Measurements from ENCODE around the gene CALD1.

CALD1 gene

DNA sequence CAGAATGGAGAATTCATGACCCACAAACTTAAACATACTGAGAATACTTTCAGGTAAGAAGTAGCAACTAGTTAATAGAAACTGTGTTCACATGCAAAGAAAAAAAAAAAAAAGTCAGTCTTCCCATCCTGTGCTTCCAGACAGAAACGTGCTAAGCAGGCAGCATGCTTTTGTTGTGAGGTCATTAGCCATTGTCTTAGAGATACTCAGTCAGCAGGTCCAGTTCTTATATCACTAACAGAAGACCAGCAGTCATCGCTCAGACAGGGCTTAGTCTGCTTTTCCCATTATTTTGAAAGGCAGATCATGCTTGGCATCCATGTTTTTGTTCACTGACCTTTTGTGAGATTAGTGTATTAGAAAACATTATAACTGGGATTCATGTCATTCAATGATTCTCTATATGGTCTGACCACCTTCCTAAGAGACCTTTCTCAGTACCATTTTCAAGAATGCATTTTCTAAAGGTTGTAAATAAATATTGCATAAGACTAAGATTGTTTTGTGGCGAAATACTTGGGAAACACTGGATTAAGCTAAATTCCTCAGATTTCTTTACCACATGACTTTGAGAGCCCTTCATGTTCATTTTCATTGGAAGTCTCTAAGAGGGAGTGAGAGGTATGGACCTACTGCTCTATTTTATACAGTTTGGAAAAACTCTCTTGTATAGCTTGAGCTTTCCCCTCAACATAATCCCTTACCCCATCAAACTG, 161.9 kb downstream of the CALD1 start:
- Mint-ChIP-seq H3K9me3 (no peaks in the 10 kb centered on the region), H3K4me3 (no peak overlapping the region), H3K36me3 (no peaks in the 10 kb centered on the region), H3K4me1 (peaks cover 16% of the 10 kb centered on the region), H3K27me3 (no peaks in the 10 kb centered on the region), H3K27ac (no peak overlapping the region)

DNA sequence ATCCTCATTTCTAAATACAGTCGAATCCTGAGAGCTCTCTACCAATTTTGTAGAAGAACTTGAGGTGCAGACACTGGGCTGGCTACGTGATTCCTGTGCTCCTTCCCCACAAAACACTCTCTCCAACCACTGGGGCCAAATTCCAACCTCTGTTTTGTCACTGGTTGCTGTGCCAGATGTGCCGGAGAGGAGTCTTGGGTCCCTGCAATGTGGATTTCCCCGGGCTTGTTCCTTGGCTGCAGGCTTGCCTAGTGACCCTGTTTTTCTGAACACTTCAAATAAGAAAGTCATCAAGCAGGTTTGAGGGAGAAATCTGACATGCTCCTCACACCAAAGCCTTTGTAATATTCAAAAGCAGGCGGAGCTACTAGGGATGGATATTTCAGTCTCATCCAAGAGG, 162.5 kb downstream of the CALD1 start:
- Mint-ChIP-seq H3K9me3 (no peaks in the 10 kb centered on the region), H3K27me3 (no peaks in the 10 kb centered on the region), H3K4me1 (peaks cover 22% of the 10 kb centered on the region), H3K27ac (no peak overlapping the region), H3K36me3 (no peaks in the 10 kb centered on the region), H3K4me3 (no peak overlapping the region)

DNA sequence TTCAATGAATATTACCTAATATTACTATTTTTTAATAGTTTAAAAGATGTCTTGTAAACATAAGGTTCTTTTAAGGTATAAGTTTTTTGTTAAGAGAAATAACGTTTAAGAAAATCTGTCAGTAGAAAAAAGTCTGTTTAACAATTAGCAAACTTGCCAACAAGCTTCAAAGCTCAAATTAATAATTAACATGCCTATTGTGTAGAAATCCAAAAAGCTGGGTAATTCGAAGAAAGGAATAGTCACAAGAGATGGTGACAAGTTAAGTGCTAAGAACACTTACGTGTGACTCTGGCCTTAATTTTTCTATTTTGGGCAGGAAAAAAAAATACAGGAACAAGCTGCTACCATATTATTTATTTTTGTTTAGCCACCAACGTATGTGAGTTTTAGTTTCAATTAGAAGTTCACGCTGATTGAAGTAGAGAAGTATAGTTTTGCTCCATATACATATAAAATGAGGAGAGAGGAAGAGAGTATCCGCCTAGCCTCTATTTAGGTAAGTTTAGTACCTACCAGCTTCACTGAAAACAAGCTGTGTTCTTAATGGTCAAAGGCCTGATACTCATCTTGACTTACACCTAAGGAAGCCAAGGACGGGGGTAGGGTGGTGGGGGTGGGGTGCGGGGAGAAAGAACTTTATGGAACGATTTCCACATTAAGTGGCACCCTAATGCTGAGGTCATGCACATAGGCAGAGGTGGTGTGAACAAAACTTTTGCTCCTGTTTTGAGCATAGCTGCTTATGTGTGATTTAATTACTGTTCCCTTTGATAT, 163.4 kb downstream of the CALD1 start:
- Mint-ChIP-seq H3K27me3 (no peaks in the 10 kb centered on the region), H3K4me1 (peaks cover 24% of the 10 kb centered on the region), H3K27ac (no peak overlapping the region), H3K36me3 (no peaks in the 10 kb centered on the region), H3K9me3 (no peaks in the 10 kb centered on the region), H3K4me3 (no peak overlapping the region)

DNA sequence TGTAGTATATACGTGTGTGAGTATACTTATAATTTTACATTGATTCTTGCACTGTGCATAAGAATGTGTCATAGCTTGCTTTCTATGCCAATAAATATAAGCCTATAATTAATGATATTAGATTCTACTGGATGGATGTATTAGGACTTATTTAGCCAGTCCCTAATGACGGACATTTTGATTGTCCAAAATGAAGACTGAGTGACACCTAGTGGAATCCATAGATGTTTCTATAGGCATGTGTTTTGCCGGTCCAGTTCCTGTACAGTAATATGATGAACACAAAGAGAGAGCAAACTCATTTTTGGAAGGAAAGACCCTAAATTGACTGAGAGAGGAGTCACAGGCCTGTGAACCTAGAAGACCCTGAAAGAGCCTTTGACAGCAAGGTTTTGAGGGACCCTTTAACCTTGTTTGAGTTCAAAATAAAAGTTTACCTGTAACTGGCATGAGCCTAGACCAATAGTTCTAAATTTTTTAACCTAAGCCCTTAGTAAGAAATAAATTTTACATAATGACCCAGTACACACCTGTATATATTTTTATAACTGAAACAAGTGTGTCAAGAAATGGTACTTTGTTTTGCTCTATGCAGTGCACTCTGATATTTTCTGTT, 164.5 kb downstream of the CALD1 start:
- H3K36me3 Mint-ChIP-seq = no peaks in the 10 kb centered on the region
- H3K27ac Mint-ChIP-seq = no peak overlapping the region
- no peak overlapping the region for H3K4me3 Mint-ChIP-seq
- no peaks in the 10 kb centered on the region for H3K9me3 Mint-ChIP-seq
- no peaks in the 10 kb centered on the region for H3K27me3 Mint-ChIP-seq
- peaks cover 24% of the 10 kb centered on the region for H3K4me1 Mint-ChIP-seq

DNA sequence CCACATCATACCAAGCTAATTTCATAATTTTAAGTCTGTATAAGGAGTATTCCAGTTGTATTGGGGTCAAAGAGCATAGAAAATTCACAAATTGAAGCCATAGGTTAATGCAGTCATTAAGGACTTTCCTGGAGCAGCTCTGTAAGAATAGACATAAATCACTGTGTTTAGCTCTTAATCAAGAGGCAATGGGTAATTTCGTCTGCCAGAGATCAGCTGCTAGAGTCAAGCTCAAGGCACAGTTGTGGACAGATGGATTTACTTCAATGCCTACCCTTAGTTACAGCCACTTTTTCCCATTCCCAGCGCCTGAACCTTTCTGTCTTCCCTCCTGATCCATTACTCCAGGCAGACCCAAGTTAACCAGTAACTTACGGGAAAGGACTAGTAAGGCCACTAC, 166.3 kb downstream of the CALD1 start:
- Mint-ChIP-seq H3K4me1 (peaks cover 24% of the 10 kb centered on the region), H3K36me3 (no peaks in the 10 kb centered on the region), H3K27me3 (no peaks in the 10 kb centered on the region), H3K27ac (no peak overlapping the region), H3K9me3 (no peaks in the 10 kb centered on the region), H3K4me3 (no peak overlapping the region)

DNA sequence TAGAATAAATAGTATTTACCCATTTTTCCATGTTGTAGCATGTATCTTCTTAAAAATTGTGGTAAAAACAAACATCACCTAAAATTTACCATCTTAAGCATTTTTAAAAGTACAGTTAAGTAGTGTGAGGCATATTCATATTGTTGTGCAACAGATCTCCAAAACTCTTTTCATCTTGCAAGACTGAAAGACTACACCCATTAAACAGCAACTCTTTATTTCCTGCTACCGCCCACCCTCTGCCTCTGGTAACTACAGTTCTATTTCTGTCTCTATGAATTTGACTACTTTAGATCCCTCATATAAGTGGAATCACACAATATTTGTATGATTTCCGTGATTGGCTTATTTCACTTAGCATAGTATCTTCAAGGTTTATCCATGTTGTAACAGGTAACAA, 166.8 kb downstream of the CALD1 start:
- H3K27ac Mint-ChIP-seq = no peak overlapping the region
- no peaks in the 10 kb centered on the region for H3K9me3 Mint-ChIP-seq
- peak overlapping the region; percentile 34 for H3K4me3 Mint-ChIP-seq
- peaks cover 24% of the 10 kb centered on the region for H3K4me1 Mint-ChIP-seq
- H3K27me3 Mint-ChIP-seq = no peaks in the 10 kb centered on the region
- H3K36me3 Mint-ChIP-seq = no peaks in the 10 kb centered on the region

DNA sequence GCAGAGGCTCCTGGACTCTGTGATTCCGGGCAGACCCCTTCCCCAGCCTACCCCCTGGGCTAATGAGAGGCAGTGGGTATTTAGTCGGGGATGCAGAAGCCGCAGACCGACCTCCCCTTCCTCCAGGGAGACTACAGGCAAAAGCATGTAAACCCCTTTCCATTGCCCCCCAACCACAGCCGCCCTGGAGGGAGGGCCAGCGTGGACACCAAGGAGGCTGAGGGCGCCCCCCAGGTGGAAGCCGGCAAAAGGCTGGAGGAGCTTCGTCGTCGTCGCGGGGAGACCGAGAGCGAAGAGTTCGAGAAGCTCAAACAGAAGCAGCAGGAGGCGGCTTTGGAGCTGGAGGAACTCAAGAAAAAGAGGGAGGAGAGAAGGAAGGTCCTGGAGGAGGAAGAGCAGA, 167.9 kb downstream of the CALD1 start:
- no peaks in the 10 kb centered on the region for H3K27me3 Mint-ChIP-seq
- peaks cover 24% of the 10 kb centered on the region for H3K4me1 Mint-ChIP-seq
- H3K27ac Mint-ChIP-seq = no peak overlapping the region
- no peaks in the 10 kb centered on the region for H3K36me3 Mint-ChIP-seq
- no peak overlapping the region for H3K4me3 Mint-ChIP-seq
- no peaks in the 10 kb centered on the region for H3K9me3 Mint-ChIP-seq

DNA sequence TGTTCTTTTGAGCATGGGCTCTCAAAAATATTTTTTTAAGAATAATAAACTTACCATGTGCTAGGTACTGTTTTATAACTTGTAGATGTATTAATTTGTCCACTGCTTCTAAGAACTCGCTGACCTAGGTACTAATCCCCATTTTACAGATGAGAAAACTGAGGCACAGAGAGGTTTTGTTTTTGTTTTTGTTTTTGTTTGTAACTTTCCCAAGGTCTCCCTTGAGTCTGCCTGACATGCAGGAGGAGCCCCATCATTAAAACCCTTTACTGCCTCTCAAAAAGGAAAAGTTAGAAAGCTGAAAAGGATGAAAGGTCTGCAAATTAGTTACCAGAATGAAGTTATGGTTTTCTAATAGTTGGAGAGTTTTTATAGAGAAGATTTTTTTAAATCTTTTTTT, 168.4 kb downstream of the CALD1 start:
- Mint-ChIP-seq H3K36me3 (no peaks in the 10 kb centered on the region), H3K27me3 (no peaks in the 10 kb centered on the region)

DNA sequence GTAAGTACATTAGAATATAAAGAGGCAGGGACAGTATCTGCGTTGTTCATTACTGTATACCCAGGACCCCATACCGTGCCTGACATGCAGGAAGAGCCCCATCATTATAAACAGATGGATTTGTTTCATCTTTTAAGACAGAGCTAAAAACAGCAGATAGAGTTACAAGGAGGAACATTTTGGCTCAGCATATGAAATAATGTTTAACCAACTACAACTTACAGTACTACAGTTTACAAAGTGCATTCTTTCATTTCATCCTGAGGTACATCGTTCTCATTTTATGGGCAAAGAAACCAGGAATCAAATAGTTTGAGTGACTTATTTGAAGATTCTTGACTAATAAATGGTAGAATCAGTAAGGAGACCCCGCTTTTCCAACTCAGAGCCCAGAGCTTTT, 168.8 kb downstream of the CALD1 start:
- Mint-ChIP-seq H3K4me3 (no peak overlapping the region), H3K27ac (no peak overlapping the region), H3K4me1 (peaks cover 24% of the 10 kb centered on the region), H3K36me3 (no peaks in the 10 kb centered on the region), H3K9me3 (no peaks in the 10 kb centered on the region), H3K27me3 (no peaks in the 10 kb centered on the region)

More for the DNA sequence above, 168.4 kb downstream of the CALD1 start:
- Mint-ChIP-seq H3K9me3 (no peaks in the 10 kb centered on the region), H3K4me1 (peaks cover 24% of the 10 kb centered on the region), H3K4me3 (no peak overlapping the region), H3K27ac (no peak overlapping the region)

DNA sequence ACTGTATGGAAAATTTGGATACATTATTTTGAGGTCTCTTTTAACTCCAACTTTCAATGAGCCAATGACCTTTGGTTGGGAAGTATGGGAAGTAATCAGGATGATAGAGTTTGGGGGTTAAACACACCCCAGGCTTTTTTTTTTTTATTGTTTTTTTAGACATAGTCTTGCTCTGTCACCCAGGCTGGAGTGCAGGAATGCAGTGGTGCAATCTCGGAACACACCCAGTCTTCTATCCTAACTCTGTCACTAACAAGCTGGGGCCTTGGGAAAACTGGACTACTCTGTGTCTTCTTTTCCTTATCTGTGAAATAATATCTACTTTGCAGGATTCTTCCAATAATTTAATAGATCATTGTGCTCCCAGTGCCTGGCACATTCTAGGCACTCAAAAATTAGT, 169.3 kb downstream of the CALD1 start:
- Mint-ChIP-seq H3K4me1 (peaks cover 24% of the 10 kb centered on the region), H3K36me3 (no peaks in the 10 kb centered on the region), H3K9me3 (no peaks in the 10 kb centered on the region), H3K4me3 (no peak overlapping the region), H3K27ac (no peak overlapping the region), H3K27me3 (no peaks in the 10 kb centered on the region)

DNA sequence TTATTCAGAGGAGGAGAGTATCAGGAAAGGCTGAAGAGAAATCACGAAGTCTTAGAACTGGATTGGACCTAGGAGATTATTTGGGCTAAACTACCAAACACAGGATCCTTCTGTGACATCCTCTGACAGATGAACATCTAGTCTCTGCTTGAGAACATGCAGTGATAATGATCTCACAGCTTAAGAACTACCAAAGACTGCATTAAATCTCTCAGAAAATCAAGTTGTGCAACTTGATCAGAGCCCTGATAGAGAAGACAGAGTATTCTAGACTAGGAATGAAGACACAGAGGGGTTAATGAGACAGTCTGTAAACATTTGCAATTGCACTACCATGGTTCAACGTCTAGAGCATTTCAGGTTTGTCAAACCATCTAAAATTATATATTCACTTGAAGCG, 169.7 kb downstream of the CALD1 start:
- Mint-ChIP-seq H3K27me3 (no peaks in the 10 kb centered on the region), H3K27ac (no peak overlapping the region), H3K4me1 (peaks cover 24% of the 10 kb centered on the region), H3K9me3 (no peaks in the 10 kb centered on the region), H3K36me3 (no peaks in the 10 kb centered on the region), H3K4me3 (no peak overlapping the region)

DNA sequence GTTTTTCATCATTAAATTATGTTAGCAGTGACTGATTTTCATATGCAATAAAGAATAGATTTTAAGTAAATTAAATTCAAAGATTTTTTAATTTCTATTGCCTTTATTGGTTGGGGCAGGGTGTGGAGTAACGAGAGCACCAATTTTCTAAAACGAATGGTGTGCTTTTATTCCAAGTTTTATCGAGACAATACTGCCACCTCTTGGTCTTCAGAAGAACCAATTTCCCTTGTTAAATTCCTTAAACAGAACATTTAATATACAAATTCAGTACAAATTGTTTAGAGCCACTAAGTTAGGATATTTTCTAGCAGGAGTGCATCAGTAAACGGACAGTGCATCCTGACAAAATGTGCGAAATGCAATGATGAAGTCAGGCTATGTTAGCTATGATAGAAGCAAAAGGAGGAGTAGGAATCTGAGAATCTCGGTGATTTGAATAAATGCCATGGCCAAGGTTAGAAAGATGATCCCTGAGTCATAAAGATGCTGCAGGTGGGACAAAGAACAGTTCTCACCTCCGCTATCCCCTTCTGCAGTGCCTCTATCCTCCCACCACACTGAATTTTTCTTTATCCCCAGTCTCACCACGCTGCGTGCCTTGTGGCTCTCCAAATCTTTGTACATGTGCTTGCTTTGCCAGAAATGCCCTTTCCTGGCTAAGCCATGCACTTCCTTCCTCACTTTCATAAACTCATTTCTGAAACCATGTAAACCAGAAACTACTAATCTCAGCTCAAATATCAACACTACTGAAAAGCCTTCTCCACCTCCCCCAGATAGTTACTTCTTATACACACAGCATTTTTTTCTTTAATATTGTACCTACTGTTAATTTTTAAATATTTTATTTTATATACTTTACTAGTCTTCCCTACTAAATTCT, 175.0 kb downstream of the CALD1 start:
- Mint-ChIP-seq H3K36me3 (no peaks in the 10 kb centered on the region), H3K27me3 (no peaks in the 10 kb centered on the region), H3K9me3 (no peaks in the 10 kb centered on the region), H3K4me1 (no peaks in the 10 kb centered on the region), H3K27ac (no peak overlapping the region), H3K4me3 (no peak overlapping the region)

DNA sequence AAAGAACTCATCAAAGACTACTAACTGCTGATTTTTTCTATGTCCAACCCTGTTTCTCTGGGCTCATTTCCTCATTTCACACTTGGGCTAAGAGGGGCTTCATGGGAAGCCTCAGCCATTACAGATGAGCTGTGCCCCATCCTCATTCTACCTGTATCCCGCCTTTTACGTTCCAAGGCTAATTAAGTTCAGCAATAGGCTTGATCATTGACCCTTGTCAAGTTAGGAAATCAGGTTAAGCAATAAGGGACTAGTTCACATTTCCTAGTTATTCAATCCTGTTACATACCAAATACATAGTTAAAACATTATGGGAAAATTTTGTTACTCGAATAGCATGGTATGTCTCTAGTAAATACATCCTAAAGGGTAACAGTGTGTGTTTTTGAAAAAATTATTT, 177.6 kb downstream of the CALD1 start:
- Mint-ChIP-seq H3K9me3 (no peaks in the 10 kb centered on the region), H3K27me3 (no peaks in the 10 kb centered on the region), H3K4me1 (no peaks in the 10 kb centered on the region), H3K27ac (no peak overlapping the region), H3K4me3 (no peak overlapping the region), H3K36me3 (no peaks in the 10 kb centered on the region)

DNA sequence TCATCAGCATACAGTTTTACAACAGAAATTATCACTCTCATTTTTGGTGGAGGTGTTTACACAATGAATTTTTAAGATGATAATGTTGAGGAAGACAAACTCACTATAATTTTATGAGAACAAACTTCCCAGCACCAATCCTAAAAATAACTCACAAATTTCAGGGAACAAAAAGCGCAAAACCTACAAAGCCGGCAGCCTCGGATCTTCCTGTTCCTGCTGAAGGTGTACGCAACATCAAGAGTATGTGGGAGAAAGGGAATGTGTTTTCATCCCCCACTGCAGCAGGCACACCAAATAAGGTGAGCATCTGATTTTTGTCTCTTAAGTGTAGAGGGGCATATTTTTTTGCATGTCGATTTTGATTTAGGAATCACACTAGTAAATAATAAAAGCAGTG, 180.4 kb downstream of the CALD1 start:
- H3K27me3 Mint-ChIP-seq = no peaks in the 10 kb centered on the region
- no peak overlapping the region for H3K4me3 Mint-ChIP-seq
- no peaks in the 10 kb centered on the region for H3K9me3 Mint-ChIP-seq
- no peaks in the 10 kb centered on the region for H3K36me3 Mint-ChIP-seq
- H3K4me1 Mint-ChIP-seq = no peaks in the 10 kb centered on the region
- no peak overlapping the region for H3K27ac Mint-ChIP-seq

DNA sequence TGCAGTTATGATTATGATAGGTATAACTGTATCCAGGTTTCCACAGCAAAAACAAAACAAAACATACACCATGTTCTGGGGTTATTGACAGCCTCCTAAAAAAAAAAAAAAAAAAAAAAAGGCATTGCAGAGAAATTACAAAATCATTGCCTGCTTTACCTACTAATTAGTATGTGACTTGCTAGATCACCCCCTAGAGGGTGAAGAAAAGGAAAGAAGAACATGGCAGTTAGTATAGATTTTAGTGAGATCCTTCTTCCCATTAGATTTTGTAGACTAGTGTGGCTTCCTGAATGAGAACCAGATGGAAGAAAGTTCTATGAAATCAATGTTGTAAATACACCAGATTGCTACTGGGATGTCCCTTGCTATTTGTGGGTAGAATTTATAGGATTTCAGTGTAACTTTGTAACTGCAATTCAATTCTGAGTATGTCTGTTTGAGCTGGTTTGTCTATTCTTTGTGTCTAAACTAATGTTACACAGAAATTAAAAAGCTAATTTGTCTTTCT, 182.9 kb downstream of the CALD1 start:
- Mint-ChIP-seq H3K36me3 (no peaks in the 10 kb centered on the region), H3K27me3 (no peaks in the 10 kb centered on the region), H3K9me3 (no peaks in the 10 kb centered on the region), H3K4me3 (no peak overlapping the region), H3K27ac (no peak overlapping the region), H3K4me1 (peaks cover 3% of the 10 kb centered on the region)

All from activated naive CD4-positive, alpha-beta T cell treated with anti-CD3 and anti-CD28 coated beads, Interleukin-2, amount 50 U/mL, for 24 hours (primary cell).